Psoas muscle (tissue), 8 donors: ENCODE results near the gene HPCAL1. TPM values are rescaled to one million over a fixed set of nuclear protein-coding genes. Genes with fewer than 3 reads are reported as not detected.

ENCODE experiments used
- ATAC-seq, 4 donors: fragments of 200-7000 bp; cut with Tn5 transposase; one replicate each; pipeline ENCODE4 v1.9.1; 2020; ENCODE audit warnings: moderate library complexity in 3 of 4, mild to moderate bottlenecking in 2 of 4
- DNase-seq, 2 donors: peaks; one replicate each; pipeline ENCODE4 v3.0.0-alpha.2; 2020
- H3K27ac ChIP-seq: fragments of 200-600 bp; one replicate; pipeline ENCODE4 v1.8.0; 2022
- H3K27me3 ChIP-seq, 3 donors: fragments of 200-600 bp in 1 of 3; one replicate each; pipeline versions ENCODE4 v1.6.1 to v1.8.0; 2013 to 2022; ENCODE audit warnings: low read length in 2 of 3, mild to moderate bottlenecking in 2 of 3, moderate library complexity in 1 of 3; ENCODE audit not compliant: insufficient read depth in 3 of 3
- H3K36me3 ChIP-seq, 2 donors: fragments of 200-600 bp in 1 of 2; one replicate each; pipeline versions ENCODE4 v1.6.1 to v1.8.0; 2013 to 2022; ENCODE audit warnings: low read depth in 1 of 2, mild to moderate bottlenecking in 1 of 2, moderate library complexity in 1 of 2; ENCODE audit not compliant: insufficient read depth in 1 of 2
- H3K4me1 ChIP-seq: fragments of 200-600 bp; one replicate; pipeline ENCODE4 v1.8.0; 2022
- H3K4me3 ChIP-seq: fragments of 200-600 bp; one replicate; pipeline ENCODE4 v1.8.0; 2022; ENCODE audit warnings: mild to moderate bottlenecking
- H3K9me3 ChIP-seq: fragments of 200-600 bp; one replicate; pipeline ENCODE4 v1.8.0; 2022
- WGBS, 3 donors: extraction: QIAGEN DNeasy Blood & Tissue Kit; methylation state at CpG; one replicate each; pipeline versions ENCODE4 v1.1.6 to v1.1.7; 2013; 5-methylcytosine and 5-hydroxymethylcytosine counted together
- intact Hi-C, 2 donors: fragments of 100-400 bp; cut with DNase I; formaldehyde crosslinking; loops; one replicate each; pipeline versions ENCODE4 v1.11.0 to v1.14.2; 2022
- polyA plus RNA-seq, 3 donors: library from polyadenylated mRNA; stranded (reverse); fragments of 200-250 nt; gene quantifications; one replicate each; pipeline ENCODE4 v1.2.3, GENCODE V29; 2013
- total RNA-seq, 4 donors: library from RNA; stranded (reverse); fragmentation: NEBNext Ultra II Directional in 2 of 4; extraction: Animal tissue kit (Norgen Biotek cat#: 25700) in 2 of 4; gene quantifications; one replicate each; pipeline versions ENCODE4 v1.2.1 to v1.2.4, GENCODE V29; 2021 to 2023
- TF ChIP-seq, protein P1 (sequence below): fragments of 200-600 bp; IDR thresholded peaks from one replicate; pipeline ENCODE4 v1.8.0; 2022; ENCODE audit warnings: antibody characterized with exemption
- donor health status: healthy with polysubstance abuse.
- donor health status: DM: no; HTN: no; CAD: no; lungs with moderate emphysema.
- donor health status: Bipolar disorder and iron deficiency.
- donor health status: healthy.
- donor health status: DM: yes; HTN: yes; CAD: no.
- donor health status: DM: no; HTN: no; CAD: no.
- donor health status: DM: no; HTN: no; CAD: no.
- donor health status: DM: yes; HTN: yes; CAD: no.

Gene HPCAL1
- total and polyA plus RNA-seq, 7 donors: 16.1 to 182 (median 33.4) TPM

DNA sequence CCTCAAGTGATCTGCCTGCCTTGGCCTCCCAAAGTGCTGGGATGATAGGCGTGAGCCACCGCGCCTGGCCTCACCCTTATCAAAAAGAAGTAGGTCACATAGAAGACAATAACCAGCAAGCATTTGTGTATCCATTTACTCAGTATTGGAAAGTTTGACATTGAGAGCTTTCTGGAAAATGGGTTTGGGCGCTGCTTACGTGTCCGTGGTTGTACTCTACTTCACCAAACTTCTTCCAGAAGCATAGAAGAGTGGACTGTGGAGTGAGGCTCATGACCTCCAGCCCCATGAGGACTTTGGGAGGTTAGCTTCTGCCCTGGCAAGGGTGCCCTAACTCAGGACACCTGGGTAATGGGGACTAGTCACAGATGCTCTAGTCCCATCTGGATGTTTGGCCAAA lies 149.1 kb downstream of the HPCAL1 start:
- peaks cover 16% of the 10 kb centered on the region for H3K4me1 ChIP-seq
- no peak overlapping the region for H3K4me3 ChIP-seq
- no peaks in the 10 kb centered on the region for H3K27me3 ChIP-seq
- H3K36me3 ChIP-seq: no peaks in the 10 kb centered on the region
- TF ChIP-seq, protein P1, sequence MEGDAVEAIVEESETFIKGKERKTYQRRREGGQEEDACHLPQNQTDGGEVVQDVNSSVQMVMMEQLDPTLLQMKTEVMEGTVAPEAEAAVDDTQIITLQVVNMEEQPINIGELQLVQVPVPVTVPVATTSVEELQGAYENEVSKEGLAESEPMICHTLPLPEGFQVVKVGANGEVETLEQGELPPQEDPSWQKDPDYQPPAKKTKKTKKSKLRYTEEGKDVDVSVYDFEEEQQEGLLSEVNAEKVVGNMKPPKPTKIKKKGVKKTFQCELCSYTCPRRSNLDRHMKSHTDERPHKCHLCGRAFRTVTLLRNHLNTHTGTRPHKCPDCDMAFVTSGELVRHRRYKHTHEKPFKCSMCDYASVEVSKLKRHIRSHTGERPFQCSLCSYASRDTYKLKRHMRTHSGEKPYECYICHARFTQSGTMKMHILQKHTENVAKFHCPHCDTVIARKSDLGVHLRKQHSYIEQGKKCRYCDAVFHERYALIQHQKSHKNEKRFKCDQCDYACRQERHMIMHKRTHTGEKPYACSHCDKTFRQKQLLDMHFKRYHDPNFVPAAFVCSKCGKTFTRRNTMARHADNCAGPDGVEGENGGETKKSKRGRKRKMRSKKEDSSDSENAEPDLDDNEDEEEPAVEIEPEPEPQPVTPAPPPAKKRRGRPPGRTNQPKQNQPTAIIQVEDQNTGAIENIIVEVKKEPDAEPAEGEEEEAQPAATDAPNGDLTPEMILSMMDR: no peak
- H3K27ac ChIP-seq: no peak overlapping the region
- H3K9me3 ChIP-seq: no peaks in the 10 kb centered on the region
- ATAC-seq (no peak), DNase-seq (no peak)
- intact Hi-C loops: loop anchor here (5.0 to 10.0 kb wide), 2 partner anchors 203 to 205 kb away; no protein-coding TSS in a partner anchor
- WGBS, 3 donors: 87 to 98% (median 89%) methylated on average over 6 of the region's 6 CpGs

DNA sequence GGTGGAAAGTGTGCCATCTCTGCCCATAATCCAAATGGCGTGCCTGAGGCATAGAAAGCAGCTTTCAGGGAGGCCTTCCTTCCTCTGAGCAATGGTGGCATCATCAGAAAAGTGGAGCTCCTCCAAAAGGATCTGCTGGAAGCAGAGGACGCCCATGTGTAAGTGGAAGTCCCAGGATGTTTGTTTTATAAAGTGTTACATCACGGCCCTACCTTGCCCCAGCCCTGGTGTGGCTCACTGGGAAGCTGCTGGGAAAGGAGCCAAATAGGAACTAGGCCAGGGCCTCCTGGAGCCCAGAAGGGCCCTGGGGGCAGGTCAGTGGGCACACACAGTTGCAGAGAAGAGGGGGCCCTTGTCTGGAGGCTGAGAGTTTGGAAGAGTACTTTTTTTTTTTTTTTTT lies 149.6 kb downstream of the HPCAL1 start:
- H3K36me3 ChIP-seq: no peaks in the 10 kb centered on the region
- intact Hi-C loops: loop anchor here (5.0 to 10.0 kb wide), 2 partner anchors 202 to 205 kb away; no protein-coding TSS in a partner anchor

DNA sequence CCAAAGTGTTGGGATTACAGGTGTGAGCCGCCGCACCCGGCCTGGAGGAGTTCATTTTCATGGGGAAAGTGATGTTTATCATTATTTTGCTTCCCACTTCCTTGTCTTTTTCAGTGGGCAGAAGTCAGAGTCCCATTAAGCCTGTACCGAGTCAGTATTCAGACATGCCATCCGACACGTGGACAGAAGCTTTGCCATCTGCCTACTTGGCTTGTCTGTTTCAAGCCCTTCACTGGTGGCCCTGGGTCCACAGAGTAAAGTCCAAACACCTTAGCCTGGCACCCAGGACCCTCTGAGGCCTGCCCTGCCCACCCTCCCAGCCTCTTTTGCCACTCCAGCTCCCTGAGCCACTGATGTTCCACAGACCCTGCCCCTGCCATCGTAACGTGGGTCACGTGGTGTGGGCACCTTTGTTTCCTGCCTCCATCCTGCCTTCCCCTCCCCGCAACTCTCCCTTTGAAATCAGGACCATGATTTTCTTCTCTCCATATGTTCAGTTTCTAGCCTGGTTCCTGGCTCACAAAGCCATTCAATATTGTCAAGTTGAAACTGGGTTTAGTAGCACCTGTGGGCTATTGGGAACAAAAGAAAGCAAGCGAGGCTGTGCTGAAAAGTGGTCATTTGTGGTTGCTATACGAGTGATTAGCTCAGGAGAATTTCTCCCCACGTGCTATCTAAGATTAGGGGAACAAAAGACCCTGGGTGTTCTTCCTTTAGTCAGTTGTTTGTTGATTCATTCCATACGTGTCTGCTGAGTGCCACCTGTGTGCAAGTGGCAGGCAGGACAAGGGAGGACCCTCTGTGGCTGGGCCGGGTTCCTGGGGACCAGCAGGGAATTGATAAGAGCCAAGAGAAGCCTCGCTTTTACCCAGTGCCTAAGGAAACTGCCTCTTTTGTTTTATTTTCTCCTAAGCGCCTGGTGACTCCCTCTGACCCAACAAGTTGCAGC lies 150.5 kb downstream of the HPCAL1 start:
- H3K4me3 ChIP-seq: no peak overlapping the region
- no peak overlapping the region for H3K27ac ChIP-seq
- no peaks in the 10 kb centered on the region for H3K9me3 ChIP-seq
- intact Hi-C loops: loop anchor here (5.0 to 10.0 kb wide), 2 partner anchors 202 to 204 kb away; no protein-coding TSS in a partner anchor
- H3K36me3 ChIP-seq: no peaks in the 10 kb centered on the region
- DNase-seq (no peak), ATAC-seq (no peak)
- TF ChIP-seq, protein P1: no peak
- WGBS, 3 donors: 85 to 92% (median 86%) methylated on average over 17 of the region's 17 CpGs
- peaks cover 24% of the 10 kb centered on the region for H3K4me1 ChIP-seq
- no peaks in the 10 kb centered on the region for H3K27me3 ChIP-seq

More for the DNA sequence above, 149.6 kb downstream of the HPCAL1 start:
- Histone ChIP-seq H3K27ac (no peak overlapping the region), H3K4me3 (no peak overlapping the region), H3K4me1 (peaks cover 16% of the 10 kb centered on the region), H3K27me3 (no peaks in the 10 kb centered on the region), H3K9me3 (no peaks in the 10 kb centered on the region)
- no peak for DNase-seq
- ATAC-seq: no peak
- TF ChIP-seq, protein P1: no peak
- 76 to 79% (median 76%) methylated on average over 3 of the region's 3 CpGs for WGBS, 3 donors

DNA sequence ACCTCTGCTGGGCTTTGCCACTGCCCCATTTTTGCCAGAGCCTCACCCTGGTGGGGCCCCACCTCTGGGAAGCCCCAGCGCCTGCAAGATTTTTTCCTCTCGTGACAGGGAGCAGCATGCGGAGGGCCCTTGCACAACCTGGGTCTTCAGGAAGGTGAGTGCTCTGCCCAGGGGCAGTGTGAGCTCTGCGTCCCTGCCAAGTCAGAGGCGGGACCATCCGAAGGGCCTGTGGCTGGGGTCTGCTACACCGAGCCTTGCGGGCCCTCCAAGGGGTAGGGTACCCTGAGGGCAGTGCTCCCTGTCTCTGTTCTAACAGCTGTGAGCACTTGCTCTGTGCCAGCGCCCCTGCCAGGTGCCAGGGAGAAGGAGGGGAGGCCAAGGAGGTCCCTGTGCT lies 151.2 kb downstream of the HPCAL1 start:
- DNase-seq (no peak), ATAC-seq (peak in 1 of 4 donors; percentile 1)
- Histone ChIP-seq H3K27me3 (no peaks in the 10 kb centered on the region), H3K36me3 (no peaks in the 10 kb centered on the region), H3K27ac (no peak overlapping the region), H3K9me3 (no peaks in the 10 kb centered on the region), H3K4me3 (no peak overlapping the region), H3K4me1 (peaks cover 24% of the 10 kb centered on the region)
- WGBS, 3 donors: 89 to 91% (median 91%) methylated on average over 9 of the region's 9 CpGs
- TF ChIP-seq, protein P1: no peak
- intact Hi-C loops: loop anchor here (5.0 to 10.0 kb wide), 2 partner anchors 201 to 203 kb away; no protein-coding TSS in a partner anchor
